A673 (cell line): Measurements from ENCODE around the gene MAMDC2. TPM values are rescaled to one million over a fixed set of nuclear protein-coding genes. Genes with fewer than 3 reads are reported as not detected.

Experiments used
- BruUV-seq: library from RNA; stranded (reverse); fragments of 400-500 nt; replicated peaks from 2 replicates; lab custom pipeline; 2021; lab: Mats Ljungman, UMichigan
- CTCF ChIA-PET: fragments of 300-600 bp; sonication (Branson Sonifier 250); formaldehyde crosslinking; loops from one replicate; lab custom pipeline; 2022; ENCODE audit warnings: antibody characterized with exemption; lab: Charles Lee
- POLR2A ChIA-PET: fragments of 300-600 bp; sonication (Branson Sonifier 250); formaldehyde crosslinking; loops from one replicate; lab custom pipeline; 2022; ENCODE audit warnings: antibody characterized with exemption; ENCODE audit not compliant: low non-redundant PET; lab: Charles Lee
- DNase-seq: peaks from one replicate; pipeline ENCODE4 v3.0.0-alpha.2; 2015; ENCODE audit warnings: low spot score
- H3K27ac ChIP-seq: fragments of 200-600 bp; sonication (generic); 2 replicates; pipeline ENCODE4 v1.5.1; 2016; ENCODE audit warnings: mixed run types, low read depth, mild to moderate bottlenecking, mixed read lengths, antibody characterized with exemption, low read length; ENCODE audit not compliant: poor library complexity, severe bottlenecking
- H3K27me3 ChIP-seq: fragments of 200-600 bp; sonication (generic); replicated peaks from 2 replicates; pipeline ENCODE4 v1.6.1; 2017; ENCODE audit warnings: mixed run types, low read depth, mild to moderate bottlenecking, mixed read lengths, antibody characterized with exemption, low read length; ENCODE audit not compliant: insufficient read depth, poor library complexity
- H3K36me3 ChIP-seq: fragments of 200-600 bp; sonication (generic); 2 replicates; pipeline ENCODE4 v1.6.1; 2016; ENCODE audit warnings: mixed run types, mild to moderate bottlenecking, mixed read lengths, antibody characterized with exemption, low read length; ENCODE audit not compliant: insufficient read depth, poor library complexity, severe bottlenecking
- H3K4me1 ChIP-seq: fragments of 200-600 bp; sonication (generic); 2 replicates; pipeline ENCODE4 v1.6.1; 2017; ENCODE audit warnings: mixed run types, mild to moderate bottlenecking, mixed read lengths, antibody characterized with exemption, low read length; ENCODE audit not compliant: insufficient read depth, poor library complexity, severe bottlenecking
- H3K4me3 ChIP-seq: fragments of 200-600 bp; sonication (generic); 2 replicates; pipeline ENCODE4 v1.5.1; 2016; ENCODE audit warnings: low read depth, mixed run types, mild to moderate bottlenecking, mixed read lengths, low read length; ENCODE audit not compliant: poor library complexity, severe bottlenecking
- H3K9me3 ChIP-seq: fragments of 200-600 bp; sonication (generic); 2 replicates; pipeline ENCODE4 v1.6.1; 2016; ENCODE audit warnings: mixed run types, low read depth, mild to moderate bottlenecking, mixed read lengths, antibody characterized with exemption, low read length; ENCODE audit not compliant: poor library complexity, severe bottlenecking
- EZH2 ChIP-seq: fragments of 200-600 bp; sonication (generic); IDR thresholded peaks from 2 replicates; pipeline ENCODE4 v1.6.1; 2017; ENCODE audit warnings: borderline replicate concordance, low read depth, mild to moderate bottlenecking, mixed read lengths, antibody characterized with exemption, low read length; ENCODE audit not compliant: poor library complexity, severe bottlenecking
- intact Hi-C: fragments of 100-400 bp; cut with micrococcal nuclease; formaldehyde crosslinking; loops from one replicate; pipeline ENCODE4 v1.10.0; 2022; ENCODE audit not compliant: unreplicated experiment
- total RNA-seq: library from RNA; stranded (reverse); gene quantifications from 2 replicates; pipeline ENCODE4 v1.2.3, GENCODE V29; 2021
- TF ChIP-seq, protein P1 (sequence below): fragments of 300-800, 200-600 bp; sonication (generic); conservative IDR thresholded peaks from 2 replicates; pipeline ENCODE4 v1.5.1; 2017; ENCODE audit warnings: low read depth, mild to moderate bottlenecking, antibody characterized with exemption, low read length, moderate library complexity, mixed read lengths

MAMDC2 gene
- total RNA-seq, 1 experiment from 2014 or later, result not detected

- POLR2A ChIA-PET, result no interaction called here
- CTCF ChIA-PET, result no interaction called here
- Histone ChIP-seq H3K9me3 (no peaks in the 10 kb centered on the region), H3K4me3 (no peak overlapping the region), H3K27ac (no peak overlapping the region), H3K36me3 (no peaks in the 10 kb centered on the region), H3K27me3 (peaks cover 43% of the 10 kb centered on the region), H3K4me1 (no peaks in the 10 kb centered on the region)
- BruUV-seq, result no TSS peak
- intact Hi-C loops, result no loop called here
- TF ChIP-seq, protein P1, sequence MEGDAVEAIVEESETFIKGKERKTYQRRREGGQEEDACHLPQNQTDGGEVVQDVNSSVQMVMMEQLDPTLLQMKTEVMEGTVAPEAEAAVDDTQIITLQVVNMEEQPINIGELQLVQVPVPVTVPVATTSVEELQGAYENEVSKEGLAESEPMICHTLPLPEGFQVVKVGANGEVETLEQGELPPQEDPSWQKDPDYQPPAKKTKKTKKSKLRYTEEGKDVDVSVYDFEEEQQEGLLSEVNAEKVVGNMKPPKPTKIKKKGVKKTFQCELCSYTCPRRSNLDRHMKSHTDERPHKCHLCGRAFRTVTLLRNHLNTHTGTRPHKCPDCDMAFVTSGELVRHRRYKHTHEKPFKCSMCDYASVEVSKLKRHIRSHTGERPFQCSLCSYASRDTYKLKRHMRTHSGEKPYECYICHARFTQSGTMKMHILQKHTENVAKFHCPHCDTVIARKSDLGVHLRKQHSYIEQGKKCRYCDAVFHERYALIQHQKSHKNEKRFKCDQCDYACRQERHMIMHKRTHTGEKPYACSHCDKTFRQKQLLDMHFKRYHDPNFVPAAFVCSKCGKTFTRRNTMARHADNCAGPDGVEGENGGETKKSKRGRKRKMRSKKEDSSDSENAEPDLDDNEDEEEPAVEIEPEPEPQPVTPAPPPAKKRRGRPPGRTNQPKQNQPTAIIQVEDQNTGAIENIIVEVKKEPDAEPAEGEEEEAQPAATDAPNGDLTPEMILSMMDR, result no peak
- TF ChIP-seq EZH2, result no peak
- DNase-seq, result no peak
Observed at GRCh38 chr9:70080481-70081119, 37.0 kb downstream of the MAMDC2 start.

DNA sequence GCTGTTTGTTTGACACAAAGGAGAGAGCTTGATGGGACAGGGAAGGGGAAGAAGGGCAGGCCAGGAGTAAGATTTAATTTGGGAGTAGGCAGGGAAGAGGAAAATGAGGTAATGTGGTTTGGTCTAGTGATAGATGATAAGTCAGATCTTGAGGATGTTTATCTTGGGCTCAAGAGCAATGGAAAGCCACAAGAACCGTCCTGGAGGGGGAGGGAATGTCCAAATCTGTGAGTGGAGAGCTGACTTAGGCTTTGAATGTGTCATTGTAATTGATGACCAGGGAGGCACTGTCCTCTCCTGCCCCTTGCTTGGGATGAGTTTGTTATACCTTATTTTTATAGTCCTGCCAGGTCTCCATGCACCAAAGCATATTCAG, 37.5 kb downstream of the MAMDC2 start:
- no peak for DNase-seq
- no peak for TF ChIP-seq EZH2
- TF ChIP-seq, protein P1, result no peak
- ChIA-PET POLR2A (no interaction called here), CTCF (no interaction called here)
- intact Hi-C loops, result no loop called here
- peaks cover 38% of the 10 kb centered on the region for H3K27me3 ChIP-seq
- no TSS peak for BruUV-seq
- no peaks in the 10 kb centered on the region for H3K4me1 ChIP-seq
- no peaks in the 10 kb centered on the region for H3K36me3 ChIP-seq
- no peak overlapping the region for H3K27ac ChIP-seq
- no peak overlapping the region for H3K4me3 ChIP-seq
- H3K9me3 ChIP-seq, result no peaks in the 10 kb centered on the region

GRCh38 chr9:70083429-70083828, 39.8 kb downstream of the MAMDC2 start:
- Histone ChIP-seq H3K27me3 (peaks cover 15% of the 10 kb centered on the region), H3K4me1 (no peaks in the 10 kb centered on the region), H3K9me3 (no peaks in the 10 kb centered on the region), H3K4me3 (no peak overlapping the region), H3K27ac (no peak overlapping the region), H3K36me3 (no peaks in the 10 kb centered on the region)
- no TSS peak for BruUV-seq
- CTCF ChIA-PET, result no interaction called here
- TF ChIP-seq, protein P1, result no peak
- TF ChIP-seq EZH2, result no peak
- POLR2A ChIA-PET, result no interaction called here
- intact Hi-C loops, result no loop called here
- no peak for DNase-seq
